ENCODE data around the gene MAP3K8. TPM values are rescaled to one million over a fixed set of nuclear protein-coding genes. Genes with fewer than 3 reads are reported as not detected.

MAP3K8 gene
- total RNA-seq, 1 experiment from 2014 or later = 13.8 TPM

DNA sequence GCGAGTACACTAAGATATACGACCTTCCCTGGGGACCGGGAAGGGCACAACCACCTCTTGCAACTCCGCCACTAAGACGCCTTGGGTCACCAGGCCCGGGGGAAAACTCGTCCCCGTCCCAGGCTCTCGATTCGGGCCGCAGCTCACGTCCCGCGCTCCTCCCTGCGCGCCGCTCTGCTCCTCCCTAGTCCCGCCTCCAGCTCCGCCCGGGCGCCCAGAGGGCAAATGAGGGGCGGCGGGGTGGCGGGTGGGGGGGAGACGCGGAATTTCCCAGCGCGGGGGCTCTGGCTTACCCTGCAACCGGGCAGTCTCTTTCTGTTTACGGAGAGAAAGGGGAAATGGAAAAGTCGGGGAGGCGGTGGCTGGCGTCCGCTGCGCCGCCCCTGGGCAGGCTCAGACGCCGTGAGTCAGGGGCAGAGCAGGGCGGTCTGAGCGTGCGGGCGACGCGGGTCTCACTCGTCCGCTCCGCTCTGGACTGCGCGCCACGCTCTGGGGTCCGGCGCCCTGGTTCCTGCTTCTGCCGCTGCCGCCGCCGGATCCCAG is at the start of gene MAP3K8 (continued):
- TF ChIP-seq, protein P1, sequence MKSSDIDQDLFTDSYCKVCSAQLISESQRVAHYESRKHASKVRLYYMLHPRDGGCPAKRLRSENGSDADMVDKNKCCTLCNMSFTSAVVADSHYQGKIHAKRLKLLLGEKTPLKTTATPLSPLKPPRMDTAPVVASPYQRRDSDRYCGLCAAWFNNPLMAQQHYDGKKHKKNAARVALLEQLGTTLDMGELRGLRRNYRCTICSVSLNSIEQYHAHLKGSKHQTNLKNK (CRISPR knock-in tag; IDR thresholded peaks at IDR 0.05) = no peak
- TF ChIP-seq, protein P2, sequence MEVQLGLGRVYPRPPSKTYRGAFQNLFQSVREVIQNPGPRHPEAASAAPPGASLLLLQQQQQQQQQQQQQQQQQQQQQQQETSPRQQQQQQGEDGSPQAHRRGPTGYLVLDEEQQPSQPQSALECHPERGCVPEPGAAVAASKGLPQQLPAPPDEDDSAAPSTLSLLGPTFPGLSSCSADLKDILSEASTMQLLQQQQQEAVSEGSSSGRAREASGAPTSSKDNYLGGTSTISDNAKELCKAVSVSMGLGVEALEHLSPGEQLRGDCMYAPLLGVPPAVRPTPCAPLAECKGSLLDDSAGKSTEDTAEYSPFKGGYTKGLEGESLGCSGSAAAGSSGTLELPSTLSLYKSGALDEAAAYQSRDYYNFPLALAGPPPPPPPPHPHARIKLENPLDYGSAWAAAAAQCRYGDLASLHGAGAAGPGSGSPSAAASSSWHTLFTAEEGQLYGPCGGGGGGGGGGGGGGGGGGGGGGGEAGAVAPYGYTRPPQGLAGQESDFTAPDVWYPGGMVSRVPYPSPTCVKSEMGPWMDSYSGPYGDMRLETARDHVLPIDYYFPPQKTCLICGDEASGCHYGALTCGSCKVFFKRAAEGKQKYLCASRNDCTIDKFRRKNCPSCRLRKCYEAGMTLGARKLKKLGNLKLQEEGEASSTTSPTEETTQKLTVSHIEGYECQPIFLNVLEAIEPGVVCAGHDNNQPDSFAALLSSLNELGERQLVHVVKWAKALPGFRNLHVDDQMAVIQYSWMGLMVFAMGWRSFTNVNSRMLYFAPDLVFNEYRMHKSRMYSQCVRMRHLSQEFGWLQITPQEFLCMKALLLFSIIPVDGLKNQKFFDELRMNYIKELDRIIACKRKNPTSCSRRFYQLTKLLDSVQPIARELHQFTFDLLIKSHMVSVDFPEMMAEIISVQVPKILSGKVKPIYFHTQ (CRISPR knock-in tag; IDR thresholded peaks at IDR 0.05) = no peak
- TF ChIP-seq ZNF232 (CRISPR knock-in tag; IDR thresholded peaks at IDR 0.05) = no peak
- TF ChIP-seq ETV6 (CRISPR knock-in tag; IDR thresholded peaks at IDR 0.05) = no peak
- no peak for TF ChIP-seq NFE2L1 (CRISPR knock-in tag; IDR thresholded peaks at IDR 0.05)
- TF ChIP-seq, protein P3, sequence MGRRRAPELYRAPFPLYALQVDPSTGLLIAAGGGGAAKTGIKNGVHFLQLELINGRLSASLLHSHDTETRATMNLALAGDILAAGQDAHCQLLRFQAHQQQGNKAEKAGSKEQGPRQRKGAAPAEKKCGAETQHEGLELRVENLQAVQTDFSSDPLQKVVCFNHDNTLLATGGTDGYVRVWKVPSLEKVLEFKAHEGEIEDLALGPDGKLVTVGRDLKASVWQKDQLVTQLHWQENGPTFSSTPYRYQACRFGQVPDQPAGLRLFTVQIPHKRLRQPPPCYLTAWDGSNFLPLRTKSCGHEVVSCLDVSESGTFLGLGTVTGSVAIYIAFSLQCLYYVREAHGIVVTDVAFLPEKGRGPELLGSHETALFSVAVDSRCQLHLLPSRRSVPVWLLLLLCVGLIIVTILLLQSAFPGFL (CRISPR knock-in tag; IDR thresholded peaks at IDR 0.05; ENCODE audit: borderline replicate concordance) = no peak
- TF ChIP-seq, protein P4, sequence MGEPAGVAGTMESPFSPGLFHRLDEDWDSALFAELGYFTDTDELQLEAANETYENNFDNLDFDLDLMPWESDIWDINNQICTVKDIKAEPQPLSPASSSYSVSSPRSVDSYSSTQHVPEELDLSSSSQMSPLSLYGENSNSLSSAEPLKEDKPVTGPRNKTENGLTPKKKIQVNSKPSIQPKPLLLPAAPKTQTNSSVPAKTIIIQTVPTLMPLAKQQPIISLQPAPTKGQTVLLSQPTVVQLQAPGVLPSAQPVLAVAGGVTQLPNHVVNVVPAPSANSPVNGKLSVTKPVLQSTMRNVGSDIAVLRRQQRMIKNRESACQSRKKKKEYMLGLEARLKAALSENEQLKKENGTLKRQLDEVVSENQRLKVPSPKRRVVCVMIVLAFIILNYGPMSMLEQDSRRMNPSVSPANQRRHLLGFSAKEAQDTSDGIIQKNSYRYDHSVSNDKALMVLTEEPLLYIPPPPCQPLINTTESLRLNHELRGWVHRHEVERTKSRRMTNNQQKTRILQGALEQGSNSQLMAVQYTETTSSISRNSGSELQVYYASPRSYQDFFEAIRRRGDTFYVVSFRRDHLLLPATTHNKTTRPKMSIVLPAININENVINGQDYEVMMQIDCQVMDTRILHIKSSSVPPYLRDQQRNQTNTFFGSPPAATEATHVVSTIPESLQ (CRISPR knock-in tag; IDR thresholded peaks at IDR 0.05) = no peak
- TF ChIP-seq, protein P5, sequence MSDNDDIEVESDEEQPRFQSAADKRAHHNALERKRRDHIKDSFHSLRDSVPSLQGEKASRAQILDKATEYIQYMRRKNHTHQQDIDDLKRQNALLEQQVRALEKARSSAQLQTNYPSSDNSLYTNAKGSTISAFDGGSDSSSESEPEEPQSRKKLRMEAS (CRISPR knock-in tag; IDR thresholded peaks at IDR 0.05) = peak; percentile 11; the same call in 1 of the 2 replicates
- TF ChIP-seq CREB1 (CRISPR knock-in tag; IDR thresholded peaks at IDR 0.05) = no peak

DNA sequence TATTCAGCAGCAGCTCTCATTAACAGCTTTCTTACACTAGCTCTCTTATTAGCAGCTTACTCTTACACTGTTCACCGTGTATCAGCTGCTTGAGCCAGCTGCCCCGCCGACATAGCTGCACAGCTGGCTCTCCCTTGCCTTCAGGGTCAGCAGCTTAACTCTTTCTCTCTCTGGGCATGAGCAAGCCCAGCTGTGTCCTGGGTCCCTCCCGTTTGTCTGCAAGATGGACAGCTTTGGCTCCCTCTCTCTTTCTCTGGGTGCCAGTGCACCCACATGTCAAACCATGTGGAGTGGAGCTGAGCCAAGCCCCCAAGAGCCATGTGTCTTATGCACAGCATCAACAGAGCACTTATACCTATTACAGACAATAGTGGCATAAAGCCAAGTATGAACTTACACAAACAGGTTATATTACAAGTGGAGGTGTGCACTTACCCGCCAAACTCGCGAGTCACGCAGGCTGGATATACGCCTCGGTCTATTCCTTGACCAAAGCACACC is 49.2 kb upstream of the MAP3K8 start:
- CTCF ChIA-PET = interaction anchor here (0.7 to 3.5 kb wide), 23 partner anchors 9 to 386 kb away, joined by 3 to 64 read pairs (median 4); partner anchors contain the start of gene MTPAP
- POLR2A ChIA-PET = no interaction called here
- TF ChIP-seq, protein P6, sequence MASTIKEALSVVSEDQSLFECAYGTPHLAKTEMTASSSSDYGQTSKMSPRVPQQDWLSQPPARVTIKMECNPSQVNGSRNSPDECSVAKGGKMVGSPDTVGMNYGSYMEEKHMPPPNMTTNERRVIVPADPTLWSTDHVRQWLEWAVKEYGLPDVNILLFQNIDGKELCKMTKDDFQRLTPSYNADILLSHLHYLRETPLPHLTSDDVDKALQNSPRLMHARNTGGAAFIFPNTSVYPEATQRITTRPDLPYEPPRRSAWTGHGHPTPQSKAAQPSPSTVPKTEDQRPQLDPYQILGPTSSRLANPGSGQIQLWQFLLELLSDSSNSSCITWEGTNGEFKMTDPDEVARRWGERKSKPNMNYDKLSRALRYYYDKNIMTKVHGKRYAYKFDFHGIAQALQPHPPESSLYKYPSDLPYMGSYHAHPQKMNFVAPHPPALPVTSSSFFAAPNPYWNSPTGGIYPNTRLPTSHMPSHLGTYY (CRISPR knock-in tag; IDR thresholded peaks at IDR 0.05) = no peak
- TF ChIP-seq, protein P7, sequence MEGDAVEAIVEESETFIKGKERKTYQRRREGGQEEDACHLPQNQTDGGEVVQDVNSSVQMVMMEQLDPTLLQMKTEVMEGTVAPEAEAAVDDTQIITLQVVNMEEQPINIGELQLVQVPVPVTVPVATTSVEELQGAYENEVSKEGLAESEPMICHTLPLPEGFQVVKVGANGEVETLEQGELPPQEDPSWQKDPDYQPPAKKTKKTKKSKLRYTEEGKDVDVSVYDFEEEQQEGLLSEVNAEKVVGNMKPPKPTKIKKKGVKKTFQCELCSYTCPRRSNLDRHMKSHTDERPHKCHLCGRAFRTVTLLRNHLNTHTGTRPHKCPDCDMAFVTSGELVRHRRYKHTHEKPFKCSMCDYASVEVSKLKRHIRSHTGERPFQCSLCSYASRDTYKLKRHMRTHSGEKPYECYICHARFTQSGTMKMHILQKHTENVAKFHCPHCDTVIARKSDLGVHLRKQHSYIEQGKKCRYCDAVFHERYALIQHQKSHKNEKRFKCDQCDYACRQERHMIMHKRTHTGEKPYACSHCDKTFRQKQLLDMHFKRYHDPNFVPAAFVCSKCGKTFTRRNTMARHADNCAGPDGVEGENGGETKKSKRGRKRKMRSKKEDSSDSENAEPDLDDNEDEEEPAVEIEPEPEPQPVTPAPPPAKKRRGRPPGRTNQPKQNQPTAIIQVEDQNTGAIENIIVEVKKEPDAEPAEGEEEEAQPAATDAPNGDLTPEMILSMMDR (IDR thresholded peaks at IDR 0.05) = 0 out of 2 replicates have a peak, but pooled peaks have one; percentile 12
- no peaks in the 10 kb centered on the region for H3K9me3 Mint-ChIP-seq
- H3K4me3 Mint-ChIP-seq = no peak overlapping the region
- ATAC-seq (peak; percentile 97), DNase-seq (ENCODE audit: low spot score) (peak; percentile 54)
- H3K27me3 Mint-ChIP-seq (ENCODE audit: low read depth) = no peaks in the 10 kb centered on the region; the same call in 1 of the 2 replicates
- peaks cover 18% of the 10 kb centered on the region for H3K4me1 Mint-ChIP-seq
- H3K27ac Mint-ChIP-seq = no peak overlapping the region
- H3K36me3 Mint-ChIP-seq = no peaks in the 10 kb centered on the region
